ENCODE measurements around the gene NAA60. TPM values are rescaled to one million over a fixed set of nuclear protein-coding genes. Genes with fewer than 3 reads are reported as not detected.

Gene NAA60
- total and polyA plus RNA-seq, 4 donors = 11.3 to 41.3 (median 25.6) TPM

GRCh38 chr16:3459401-3460090 lies 16.1 kb downstream of the NAA60 start:
- Histone ChIP-seq H3K36me3 (ENCODE audit: control insufficient read depth in 4 of 4, insufficient read depth in 3 of 4, low read depth in 1 of 4, low read length in 3 of 4) (no peaks in the 10 kb centered on the region), H3K4me3 (ENCODE audit: low read depth in 1 of 3, low read length in 3 of 3) (peak overlapping the region; percentile 73 to 99 (median 85)), H3K9me3 (ENCODE audit: control insufficient read depth in 4 of 4, low read length in 3 of 4) (no peaks in the 10 kb centered on the region), H3K27me3 (ENCODE audit: control insufficient read depth in 4 of 4, insufficient read depth in 4 of 4, low read length in 3 of 4) (no peaks in the 10 kb centered on the region), H3K4me1 (ENCODE audit: control insufficient read depth in 4 of 4, insufficient read depth in 4 of 4, low read length in 3 of 4) (peaks cover 9 to 48% (median 35%) of the 10 kb centered on the region in 4 donors), H3K27ac (ENCODE audit: low read depth in 1 of 2, low read length in 2 of 2) (peak overlapping the region; percentile 91 to 95), H3K9ac (ENCODE audit: low read depth in 1 of 2, low read length in 2 of 2) (peak overlapping the region; percentile 30 to 97)
- DNase-seq (ENCODE audit: low spot score) = no peak
- 35% methylated on average over 9 of the region's 9 CpGs for WGBS
- TF ChIP-seq GABPA (IDR thresholded peaks at IDR 0.05 in 1 of 2, conservative IDR thresholded peaks at IDR 0.05 in 1 of 2) (no peak), ATF3 (IDR thresholded peaks at IDR 0.05) (no peak), RXRA (IDR thresholded peaks at IDR 0.05) (no peak), EGR1 (IDR thresholded peaks at IDR 0.05; ENCODE audit: low read depth in 2 of 2) (no peak), RAD21 (IDR thresholded peaks at IDR 0.05) (no peak), REST (IDR thresholded peaks at IDR 0.05) (no peak), TAF1 (conservative IDR thresholded peaks at IDR 0.05) (no peak), JUND (IDR thresholded peaks at IDR 0.05) (no peak), SP1 (IDR thresholded peaks at IDR 0.05) (no peak), YY1 (IDR thresholded peaks at IDR 0.05) (no peak)

GRCh38 chr16:3460121-3460520 lies 16.6 kb downstream of the NAA60 start:
- WGBS = 68% methylated on average over 7 of the region's 7 CpGs
- Histone ChIP-seq H3K36me3 (ENCODE audit: control insufficient read depth in 4 of 4, insufficient read depth in 3 of 4, low read depth in 1 of 4, low read length in 3 of 4) (no peaks in the 10 kb centered on the region), H3K4me3 (ENCODE audit: low read depth in 1 of 3, low read length in 3 of 3) (peak overlapping the region in 2 of 3 donors; percentile 73 to 99), H3K27ac (ENCODE audit: low read depth in 1 of 2, low read length in 2 of 2) (peak overlapping the region in 1 of 2 donors; percentile 91), H3K27me3 (ENCODE audit: control insufficient read depth in 4 of 4, insufficient read depth in 4 of 4, low read length in 3 of 4) (no peaks in the 10 kb centered on the region), H3K9ac (ENCODE audit: low read depth in 1 of 2, low read length in 2 of 2) (peak overlapping the region in 1 of 2 donors; percentile 30), H3K4me1 (ENCODE audit: control insufficient read depth in 4 of 4, insufficient read depth in 4 of 4, low read length in 3 of 4) (peaks cover 12 to 50% (median 35%) of the 10 kb centered on the region in 4 donors), H3K9me3 (ENCODE audit: control insufficient read depth in 4 of 4, low read length in 3 of 4) (no peaks in the 10 kb centered on the region)
- TF ChIP-seq SP1 (IDR thresholded peaks at IDR 0.05) (no peak), GABPA (IDR thresholded peaks at IDR 0.05 in 1 of 2, conservative IDR thresholded peaks at IDR 0.05 in 1 of 2) (no peak), FOXA2 (IDR thresholded peaks at IDR 0.05) (no peak), YY1 (IDR thresholded peaks at IDR 0.05) (no peak), ATF3 (IDR thresholded peaks at IDR 0.05) (no peak), REST (IDR thresholded peaks at IDR 0.05) (no peak), EGR1 (IDR thresholded peaks at IDR 0.05; ENCODE audit: low read depth in 2 of 2) (no peak), JUND (IDR thresholded peaks at IDR 0.05) (no peak), MAX (IDR thresholded peaks at IDR 0.05) (no peak), RXRA (IDR thresholded peaks at IDR 0.05) (no peak), HNF4A (conservative IDR thresholded peaks at IDR 0.05) (no peak), HNF4G (IDR thresholded peaks at IDR 0.05) (no peak)
- DNase-seq (ENCODE audit: low spot score) = no peak

Data from liver (tissue), 9 donors.